NCI-H526 treated with DMSO at 0.1 percent for 48 hours (cell line): Measurements from ENCODE around the gene PDGFA.

Experiments used
- DNase-seq: peaks from one replicate; lab custom pipeline; 2025; lab: John Stamatoyannopoulos, UW

PDGFA gene

GRCh38 chr7:472640-472957 lies 47.0 kb downstream of the PDGFA start:
- no peak for DNase-seq

- no peak for DNase-seq
Measured at GRCh38 chr7:471866-472639, 47.6 kb downstream of the PDGFA start.

DNA sequence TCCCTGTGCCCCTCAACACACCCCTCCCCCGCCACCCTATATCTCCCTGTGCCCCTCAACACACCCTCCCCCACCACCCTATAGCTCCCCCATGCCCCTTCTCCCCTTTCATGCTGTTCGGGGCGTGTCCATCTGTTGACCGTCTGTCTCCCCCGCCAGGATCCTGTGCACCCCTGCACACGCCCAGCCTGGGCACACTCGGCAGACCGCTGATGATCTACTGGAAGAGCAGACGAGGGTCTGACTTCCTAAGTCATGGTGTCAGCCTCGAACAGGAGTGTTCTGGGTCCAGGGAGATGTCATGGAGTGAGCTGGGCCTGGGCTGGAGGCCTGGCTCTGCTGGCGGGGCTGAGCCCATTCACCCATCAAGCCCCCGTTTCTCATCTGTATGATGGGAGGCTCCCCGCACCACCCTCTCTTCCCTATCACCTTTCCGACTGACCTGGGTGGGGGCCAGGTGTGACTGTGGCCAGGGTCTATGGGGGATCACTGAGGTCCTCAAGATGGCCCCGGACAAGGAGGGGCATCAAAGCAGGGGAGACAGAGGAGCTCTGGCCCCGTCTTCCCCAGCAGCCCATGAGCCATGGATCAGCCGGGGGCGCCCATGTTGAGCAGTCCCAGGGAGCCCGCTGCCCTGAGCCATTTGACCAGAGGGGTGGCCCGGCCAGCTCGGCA lies 48.3 kb downstream of the PDGFA start:
- no peak for DNase-seq

DNA sequence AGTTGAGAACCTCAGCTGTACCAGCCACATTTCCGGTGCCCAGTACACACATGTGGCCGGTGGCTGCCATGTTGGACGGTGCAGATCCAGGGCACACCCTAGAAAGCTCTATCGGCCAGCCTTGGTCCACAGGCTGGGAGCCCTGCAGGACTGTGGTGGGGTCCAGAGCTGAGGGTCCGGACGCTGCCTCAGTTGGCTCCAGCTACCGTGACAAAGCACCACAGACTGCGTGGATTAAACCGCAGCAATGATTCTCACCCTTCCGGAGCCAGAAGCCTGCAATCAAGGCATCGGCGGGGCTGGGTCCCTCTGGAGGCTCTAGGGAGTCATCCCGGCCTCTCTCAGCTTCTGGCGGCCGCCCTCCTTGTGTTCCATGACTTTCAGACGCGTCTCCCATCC lies 50.1 kb downstream of the PDGFA start:
- DNase-seq = no peak

DNA sequence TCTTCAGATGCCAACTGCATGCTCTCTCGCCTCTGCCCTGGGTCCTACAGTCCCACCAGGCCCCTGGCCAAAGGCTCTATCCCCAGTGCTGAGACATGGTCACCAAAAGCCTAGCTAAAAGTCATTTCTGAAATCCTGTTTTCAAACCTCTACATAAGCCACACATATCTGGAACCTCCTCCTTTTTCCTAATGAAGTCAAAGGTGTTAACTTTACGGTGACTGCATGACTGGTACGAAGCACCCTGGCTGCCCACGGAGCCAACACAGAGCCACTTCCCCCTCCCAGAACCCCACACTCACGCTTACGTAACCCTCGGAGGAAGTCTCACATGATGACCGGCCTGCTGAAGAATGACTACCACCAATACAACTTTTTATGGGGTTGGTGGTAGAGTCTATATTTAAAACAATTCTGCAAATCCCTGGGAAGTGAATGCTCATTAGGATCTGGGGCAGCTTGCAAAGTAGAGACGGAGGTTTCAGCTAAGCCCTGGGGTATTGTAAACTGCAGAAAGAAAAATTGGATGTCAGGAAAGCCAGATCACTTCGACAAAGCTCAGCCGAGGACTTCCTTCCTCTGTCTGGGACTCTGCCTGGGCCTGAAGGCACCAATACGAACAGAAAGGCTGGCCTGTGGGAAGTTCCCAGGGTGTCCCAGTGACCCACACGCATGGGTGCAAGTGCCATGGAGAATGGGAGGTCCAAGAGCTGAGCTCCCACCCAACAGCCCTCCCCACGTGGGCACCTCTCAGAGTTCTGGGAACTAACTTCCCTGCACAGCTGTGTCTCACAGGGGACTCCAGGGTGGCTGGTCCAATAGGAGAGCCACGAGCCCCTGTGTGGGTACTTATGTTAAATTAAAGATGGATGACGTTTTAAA lies 50.7 kb downstream of the PDGFA start:
- DNase-seq = no peak

- no peak for DNase-seq
Measured at GRCh38 chr7:467856-468545, 51.6 kb downstream of the PDGFA start.

- DNase-seq = no peak
Measured at GRCh38 chr7:467393-467828, 52.2 kb downstream of the PDGFA start.

DNA sequence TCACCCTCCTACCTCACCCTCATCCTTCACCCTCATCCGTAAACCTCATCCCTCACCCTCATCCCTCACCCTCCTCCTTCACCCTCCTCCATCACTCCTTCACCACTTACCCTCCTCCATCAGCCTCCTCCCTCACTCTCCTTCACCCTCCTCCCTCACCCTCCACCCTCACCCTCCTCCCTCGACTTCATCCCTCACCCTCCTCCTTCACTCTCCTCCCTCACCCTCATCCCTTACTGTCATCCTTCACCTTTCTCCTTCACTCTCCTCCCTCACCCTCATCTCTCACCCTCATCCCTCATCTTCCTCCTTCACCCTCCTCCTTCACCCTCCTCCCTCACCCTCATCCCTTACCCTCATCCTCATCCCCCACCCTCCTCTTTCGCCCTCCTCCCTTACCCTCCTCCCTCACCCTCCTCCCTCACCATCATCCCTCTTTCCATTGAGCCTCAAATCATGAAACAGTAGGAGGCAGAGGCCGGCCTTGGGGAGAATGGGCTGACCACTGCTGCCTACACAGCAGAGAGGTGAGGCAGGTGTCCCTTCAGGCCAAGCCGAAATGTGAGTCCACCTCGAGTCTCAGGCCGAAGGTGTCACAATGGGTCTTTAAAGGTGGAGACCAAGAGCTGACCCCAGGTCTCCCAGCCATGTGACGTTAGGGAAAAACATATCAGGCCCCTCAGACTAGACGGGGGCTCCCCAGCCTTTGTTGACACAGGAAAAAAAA lies 53.0 kb downstream of the PDGFA start:
- no peak for DNase-seq

DNA sequence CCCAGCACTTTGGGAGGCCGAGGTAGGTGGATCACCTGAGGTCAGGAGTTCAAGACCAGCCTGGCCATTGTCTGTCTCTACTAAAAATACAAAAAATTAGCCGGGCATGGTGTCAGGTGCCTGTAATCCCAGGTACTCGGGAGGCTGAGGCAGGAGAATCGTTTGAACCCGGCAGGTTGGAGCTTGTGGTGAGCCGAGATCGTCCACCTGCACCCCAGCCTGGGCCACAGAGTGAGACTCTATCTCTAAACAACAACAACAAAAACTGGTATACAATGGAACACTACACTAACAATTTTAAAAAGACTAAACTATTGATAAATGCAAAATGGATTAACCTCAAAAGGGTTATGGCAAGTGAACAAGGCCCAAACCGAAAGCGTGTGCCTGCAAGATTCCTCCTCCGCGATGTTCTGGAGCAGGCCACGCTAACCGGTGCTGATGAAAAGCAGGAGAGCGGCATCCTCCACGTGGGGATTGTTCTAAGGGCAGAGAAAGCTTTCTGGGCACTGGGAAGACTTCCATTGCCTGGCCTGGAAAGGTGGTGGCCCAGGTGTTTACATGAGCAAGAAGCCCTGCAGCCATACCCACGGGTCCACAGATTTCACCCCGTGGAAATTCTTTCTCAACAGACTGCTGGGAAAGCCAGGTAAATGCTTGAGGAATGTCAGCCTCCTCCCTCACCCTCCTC lies 53.8 kb downstream of the PDGFA start:
- no peak for DNase-seq

DNA sequence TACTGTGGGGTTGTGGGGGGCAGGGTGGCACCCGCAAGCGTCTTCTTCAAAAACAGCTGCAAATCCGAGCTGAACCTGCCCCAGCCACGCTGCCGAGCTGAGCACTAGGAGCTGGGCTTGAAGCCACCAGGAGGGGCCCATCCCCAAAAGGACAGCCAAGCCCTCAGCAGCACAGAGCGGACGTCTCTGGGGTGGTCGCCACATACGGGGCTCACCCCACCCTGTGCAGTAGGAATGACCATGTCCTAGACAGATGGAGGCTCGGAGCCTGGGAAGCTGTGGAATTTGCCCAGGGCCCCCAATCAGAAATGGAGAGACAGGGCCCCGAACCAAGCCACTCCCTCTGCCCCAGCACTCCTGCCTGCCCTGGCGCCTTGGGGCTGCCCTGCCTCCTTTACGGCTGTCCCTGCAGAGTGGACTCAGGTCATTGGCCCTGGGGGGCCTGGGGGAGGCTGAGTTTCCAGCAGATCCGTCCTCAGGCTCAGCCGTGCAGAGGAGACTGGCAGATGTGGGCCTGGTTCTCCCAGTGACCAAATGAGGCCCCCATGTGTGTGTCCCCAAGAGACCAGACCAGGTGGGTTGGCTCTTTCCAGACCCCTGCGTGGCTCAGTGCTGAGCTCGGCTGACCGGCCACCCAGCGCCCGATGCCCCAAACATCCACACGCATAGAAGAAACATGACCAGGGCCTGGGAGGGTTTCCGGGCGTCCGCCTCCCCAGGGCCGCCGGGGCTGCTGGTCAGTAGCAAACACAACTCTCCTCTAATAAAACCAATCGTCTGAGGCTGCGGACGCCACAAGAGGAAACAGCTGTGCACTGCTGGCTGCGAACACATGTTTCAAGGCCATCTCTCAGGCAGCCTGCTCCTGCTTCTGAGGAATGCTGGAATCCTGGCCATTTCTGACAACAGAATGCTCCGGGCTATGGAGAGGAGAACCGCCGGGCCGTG lies 54.9 kb downstream of the PDGFA start:
- no peak for DNase-seq

- DNase-seq = no peak
Measured at GRCh38 chr7:463817-464453, 55.7 kb downstream of the PDGFA start.

GRCh38 chr7:463362-463781 lies 56.3 kb downstream of the PDGFA start:
- DNase-seq = no peak

DNA sequence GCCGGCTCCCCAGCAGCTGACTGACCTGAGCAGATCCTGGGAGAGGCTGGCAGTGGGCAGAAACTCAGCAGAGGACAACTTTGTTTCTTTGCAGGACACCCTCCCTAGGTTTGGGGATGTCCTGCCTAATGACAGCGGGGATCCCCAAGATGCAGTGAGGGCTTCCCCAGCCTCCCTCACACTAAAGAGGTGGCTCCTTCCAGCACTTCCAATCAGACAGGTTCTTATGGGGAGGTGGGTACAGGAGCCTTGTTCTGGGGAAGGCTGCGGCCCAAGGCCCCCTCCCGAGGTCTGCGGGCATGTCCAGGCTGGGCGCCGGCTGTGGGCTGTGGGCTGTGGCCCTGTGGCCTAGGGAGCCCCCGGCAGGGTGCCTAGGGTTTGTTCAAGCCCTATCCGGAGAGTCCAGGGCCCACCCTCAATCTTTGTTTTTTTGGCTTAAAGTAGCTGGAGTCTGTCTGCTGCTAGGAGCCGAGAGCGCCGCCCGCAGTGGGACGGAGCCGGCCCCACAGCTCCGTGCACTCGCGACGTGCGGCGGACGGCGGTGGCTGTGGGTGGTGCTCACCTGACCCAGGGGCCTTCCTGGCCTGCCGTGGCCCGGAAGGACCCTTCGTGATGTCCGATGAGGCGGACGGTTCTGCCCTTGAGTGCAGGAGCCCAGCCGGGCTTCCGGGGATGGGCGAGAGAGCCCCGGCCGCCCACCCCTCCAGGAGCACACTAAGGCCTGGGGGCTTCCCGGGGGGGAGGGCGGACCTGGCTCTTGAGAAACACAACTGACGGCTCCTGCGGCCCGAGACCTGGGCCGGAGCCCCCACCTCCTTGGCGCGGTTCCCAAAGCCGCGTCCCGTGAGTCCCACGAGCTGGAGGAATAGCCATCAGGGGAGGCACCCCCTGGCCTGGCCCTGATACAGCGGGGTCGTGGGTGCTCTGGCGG lies 57.2 kb downstream of the PDGFA start:
- DNase-seq = no peak

- no peak for DNase-seq
Measured at GRCh38 chr7:461453-462172, 58.0 kb downstream of the PDGFA start.

DNA sequence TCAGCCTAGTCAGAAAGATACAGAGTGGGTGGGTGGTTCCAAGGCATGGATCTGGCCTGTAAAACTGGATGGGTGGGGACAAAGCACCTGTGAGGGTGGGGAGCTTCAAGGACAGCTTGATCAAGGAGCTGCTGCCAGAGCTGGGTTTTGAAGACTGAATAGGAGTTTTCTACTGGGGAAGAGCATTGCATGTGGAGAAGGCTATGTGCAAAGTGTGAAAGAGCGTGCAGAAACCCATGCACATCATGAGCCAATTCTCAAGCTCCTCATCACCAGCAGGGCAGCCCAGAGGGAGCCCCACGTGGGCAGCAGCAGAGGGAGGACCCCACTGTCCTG lies 58.6 kb downstream of the PDGFA start:
- no peak for DNase-seq

DNA sequence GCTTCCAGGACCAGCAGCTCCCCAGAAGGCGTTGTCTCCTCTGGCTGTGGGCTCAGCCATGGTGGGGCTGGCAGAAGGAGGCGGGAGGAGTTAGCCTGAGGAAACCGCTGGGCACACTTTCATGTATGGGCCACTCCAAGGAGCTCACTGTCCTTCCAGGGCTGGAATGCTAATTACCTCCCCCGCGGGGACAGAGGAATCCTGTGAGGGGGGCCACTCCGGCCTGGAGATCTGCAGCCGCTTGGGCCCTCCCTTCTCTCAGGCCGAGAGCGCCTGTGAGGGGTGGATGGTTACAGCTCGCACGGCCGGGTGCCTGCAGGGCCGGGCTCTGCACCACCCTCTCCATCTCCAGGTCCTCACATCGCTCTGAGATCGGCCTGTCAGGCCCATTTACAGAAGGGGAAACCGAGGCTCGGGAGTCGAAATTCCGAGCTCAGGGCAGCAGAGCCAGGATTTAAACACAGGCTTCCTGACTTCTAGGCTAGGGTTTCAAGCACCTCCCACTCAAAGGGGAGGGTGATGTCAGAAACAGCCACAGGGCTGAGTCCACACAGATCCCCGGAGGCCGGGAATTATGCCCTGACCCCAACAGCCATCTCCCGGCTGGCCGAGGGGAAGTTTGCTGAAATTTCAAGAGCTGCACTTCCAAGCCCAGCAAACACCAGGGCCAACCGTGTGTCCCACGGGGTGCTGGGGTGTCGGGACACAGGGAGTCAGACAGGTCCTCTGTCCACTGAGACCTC lies 59.1 kb downstream of the PDGFA start:
- DNase-seq = no peak
